ENCODE data around the gene GNPDA2.
"Not testable (repeated sequence)": the region's sequence is repeated elsewhere in the genome, so short reads cannot be mapped to it uniquely, and the experiment has no call there.

GNPDA2 gene

DNA sequence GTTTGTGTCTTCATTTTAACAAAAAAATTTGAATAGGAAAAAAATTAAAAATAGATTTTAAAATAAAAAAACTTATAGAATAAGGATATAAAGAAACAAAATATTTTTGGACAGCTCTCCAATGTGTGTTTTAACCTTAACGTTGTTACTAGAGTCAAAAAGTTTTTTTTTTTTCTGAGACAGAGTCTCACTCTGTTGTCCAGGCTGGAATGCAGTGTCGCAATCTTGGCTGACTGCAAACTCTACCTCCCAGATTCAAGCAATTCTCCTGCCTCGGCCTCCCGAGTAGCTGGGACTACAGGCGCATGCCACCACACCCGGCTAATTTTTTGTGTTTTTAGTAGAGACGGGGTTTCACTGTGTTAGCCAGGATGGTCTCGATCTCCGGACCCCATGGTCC is 2.3 kb upstream of the GNPDA2 start:
- H3K27ac ChIP-seq (ENCODE audit: low read depth, low read length); H3K36me3 ChIP-seq (ENCODE audit: insufficient read depth, low read length); H3K4me1 ChIP-seq (ENCODE audit: insufficient read depth, low read length); H3K27me3 ChIP-seq (ENCODE audit: control insufficient read depth in 1 of 2, insufficient read depth in 2 of 2, low read length in 2 of 2); H3K4me3 ChIP-seq (ENCODE audit: low read depth in 1 of 2, low read length in 2 of 2); H3K9ac ChIP-seq (ENCODE audit: low read length); H3K9me3 ChIP-seq (ENCODE audit: low read length): not testable (repeated sequence)

DNA sequence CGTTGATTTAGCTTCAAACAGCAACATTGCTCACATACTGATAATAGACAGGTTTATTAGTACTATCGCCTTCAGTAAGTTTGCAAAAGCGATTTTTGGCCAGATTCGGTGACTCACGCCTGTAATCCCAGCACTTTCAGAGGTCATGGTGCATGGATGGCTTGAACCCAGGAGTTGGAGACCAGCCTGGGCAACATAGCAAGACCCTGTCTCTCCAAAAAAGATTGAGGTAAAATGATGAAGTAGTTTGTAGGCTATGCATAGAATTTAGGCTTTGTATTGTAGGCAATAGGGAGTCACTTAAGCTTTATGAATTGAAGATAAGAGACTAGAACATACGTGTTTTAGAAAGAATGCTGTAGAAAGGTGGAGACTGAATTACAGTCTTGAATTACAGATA is 1.1 kb upstream of the GNPDA2 start:
- Histone ChIP-seq H3K27ac (ENCODE audit: low read depth, low read length) (no peak overlapping the region), H3K9ac (ENCODE audit: low read length) (no peak overlapping the region), H3K9me3 (ENCODE audit: low read length) (no peaks in the 10 kb centered on the region), H3K4me3 (ENCODE audit: low read depth in 1 of 2, low read length in 2 of 2) (no peak overlapping the region), H3K4me1 (ENCODE audit: insufficient read depth, low read length) (peaks cover 8% of the 10 kb centered on the region), H3K27me3 (ENCODE audit: control insufficient read depth in 1 of 2, insufficient read depth in 2 of 2, low read length in 2 of 2) (no peaks in the 10 kb centered on the region), H3K36me3 (ENCODE audit: insufficient read depth, low read length) (no peaks in the 10 kb centered on the region)

DNA sequence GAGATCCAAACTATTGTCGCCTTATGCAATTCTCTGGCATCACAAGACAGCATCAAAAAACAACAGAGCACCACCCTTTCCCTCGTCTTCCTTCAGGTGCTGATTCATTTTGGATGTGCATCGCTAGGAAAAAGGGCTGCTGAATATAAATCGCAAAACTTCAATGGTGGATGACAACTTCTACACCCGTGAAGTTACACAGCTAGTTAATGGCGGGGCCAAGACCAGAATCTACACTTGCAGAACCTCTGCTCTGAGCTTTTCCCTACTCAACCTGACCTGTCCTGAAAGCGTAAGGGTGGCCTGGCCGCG is 674 bp downstream of the GNPDA2 start:
- H3K9ac ChIP-seq (ENCODE audit: low read length) = peak overlapping the region; percentile 82
- H3K27ac ChIP-seq (ENCODE audit: low read depth, low read length) = peak overlapping the region; percentile 93
- no peaks in the 10 kb centered on the region for H3K27me3 ChIP-seq (ENCODE audit: control insufficient read depth in 1 of 2, insufficient read depth in 2 of 2, low read length in 2 of 2)
- peaks cover 11% of the 10 kb centered on the region for H3K4me1 ChIP-seq (ENCODE audit: insufficient read depth, low read length)
- peak overlapping the region; percentile 84 to 90 for H3K4me3 ChIP-seq (ENCODE audit: low read depth in 1 of 2, low read length in 2 of 2)
- H3K36me3 ChIP-seq (ENCODE audit: insufficient read depth, low read length) = no peaks in the 10 kb centered on the region
- H3K9me3 ChIP-seq (ENCODE audit: low read length) = no peaks in the 10 kb centered on the region

DNA sequence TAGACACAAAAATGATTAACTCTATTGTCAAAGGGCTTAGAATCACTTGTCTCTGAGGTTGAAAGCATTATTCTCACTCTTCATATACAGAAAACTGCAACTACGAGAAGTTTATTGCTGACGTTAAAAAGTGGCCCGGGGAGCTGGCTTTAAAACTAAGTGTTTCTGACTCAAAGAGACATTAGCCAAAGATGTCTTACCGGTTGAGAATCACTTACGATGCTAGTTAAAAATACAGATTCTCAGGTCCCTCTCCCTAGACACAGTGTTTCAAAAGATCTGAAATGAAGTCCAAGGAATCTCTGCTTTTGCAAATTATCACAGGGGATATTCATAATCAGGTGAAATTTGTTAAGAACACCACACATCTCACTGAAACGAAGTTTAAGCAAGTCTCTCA is 1.2 kb downstream of the GNPDA2 start:
- H3K27me3 ChIP-seq (ENCODE audit: control insufficient read depth in 1 of 2, insufficient read depth in 2 of 2, low read length in 2 of 2) = no peaks in the 10 kb centered on the region
- H3K27ac ChIP-seq (ENCODE audit: low read depth, low read length) = no peak overlapping the region
- no peaks in the 10 kb centered on the region for H3K36me3 ChIP-seq (ENCODE audit: insufficient read depth, low read length)
- H3K9me3 ChIP-seq (ENCODE audit: low read length) = no peaks in the 10 kb centered on the region
- peaks cover 11% of the 10 kb centered on the region for H3K4me1 ChIP-seq (ENCODE audit: insufficient read depth, low read length)
- peak overlapping the region; percentile 82 for H3K9ac ChIP-seq (ENCODE audit: low read length)
- H3K4me3 ChIP-seq (ENCODE audit: low read depth in 1 of 2, low read length in 2 of 2) = peak overlapping the region; percentile 84 to 90

DNA sequence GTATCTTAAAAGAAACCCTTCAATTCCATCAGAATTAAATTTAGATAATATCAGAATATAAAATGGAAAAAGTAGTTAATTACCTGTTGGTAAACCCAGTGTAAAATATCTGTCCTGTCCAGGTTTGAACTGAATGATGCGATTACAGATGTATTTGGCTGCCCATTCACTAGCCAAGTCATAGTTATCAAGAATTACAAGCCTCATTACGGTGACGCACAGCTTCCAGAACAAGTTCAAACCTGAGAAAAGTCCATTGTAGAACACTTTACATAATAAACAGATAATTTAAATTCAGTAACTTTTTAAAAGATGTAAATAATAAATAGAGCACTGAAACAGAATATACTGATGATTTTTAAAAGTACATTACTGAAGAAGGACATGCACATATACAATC is 4.4 kb downstream of the GNPDA2 start:
- no peak overlapping the region for H3K9ac ChIP-seq (ENCODE audit: low read length)
- H3K9me3 ChIP-seq (ENCODE audit: low read length) = no peaks in the 10 kb centered on the region
- H3K4me1 ChIP-seq (ENCODE audit: insufficient read depth, low read length) = peaks cover 6% of the 10 kb centered on the region
- H3K27me3 ChIP-seq (ENCODE audit: control insufficient read depth in 1 of 2, insufficient read depth in 2 of 2, low read length in 2 of 2) = no peaks in the 10 kb centered on the region
- H3K36me3 ChIP-seq (ENCODE audit: insufficient read depth, low read length) = no peaks in the 10 kb centered on the region
- H3K4me3 ChIP-seq (ENCODE audit: low read depth in 1 of 2, low read length in 2 of 2) = no peak overlapping the region
- no peak overlapping the region for H3K27ac ChIP-seq (ENCODE audit: low read depth, low read length)

DNA sequence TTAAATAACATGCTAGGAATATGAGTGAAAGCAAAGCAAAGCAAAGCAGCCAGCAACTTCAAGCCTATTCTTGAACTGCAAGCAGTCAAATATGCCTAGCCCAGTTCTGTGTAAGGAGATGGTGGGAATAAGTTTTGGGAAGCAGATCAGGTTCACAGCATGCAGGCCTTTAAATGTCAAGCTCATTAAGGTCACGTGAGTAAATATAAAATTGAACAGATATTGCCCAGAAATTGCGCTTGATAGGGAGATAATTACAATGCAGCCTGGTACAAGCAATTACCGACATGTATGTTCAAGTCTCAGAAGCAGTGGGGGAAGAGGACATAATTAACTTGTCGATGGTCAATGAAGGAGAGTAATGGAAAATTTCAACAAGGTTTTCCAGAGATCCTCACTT is 6.0 kb downstream of the GNPDA2 start:
- Histone ChIP-seq H3K9ac (ENCODE audit: low read length) (no peak overlapping the region), H3K4me3 (ENCODE audit: low read depth in 1 of 2, low read length in 2 of 2) (no peak overlapping the region), H3K36me3 (ENCODE audit: insufficient read depth, low read length) (no peaks in the 10 kb centered on the region), H3K27ac (ENCODE audit: low read depth, low read length) (no peak overlapping the region), H3K9me3 (ENCODE audit: low read length) (no peaks in the 10 kb centered on the region), H3K4me1 (ENCODE audit: insufficient read depth, low read length) (peaks cover 3% of the 10 kb centered on the region), H3K27me3 (ENCODE audit: control insufficient read depth in 1 of 2, insufficient read depth in 2 of 2, low read length in 2 of 2) (no peaks in the 10 kb centered on the region)

DNA sequence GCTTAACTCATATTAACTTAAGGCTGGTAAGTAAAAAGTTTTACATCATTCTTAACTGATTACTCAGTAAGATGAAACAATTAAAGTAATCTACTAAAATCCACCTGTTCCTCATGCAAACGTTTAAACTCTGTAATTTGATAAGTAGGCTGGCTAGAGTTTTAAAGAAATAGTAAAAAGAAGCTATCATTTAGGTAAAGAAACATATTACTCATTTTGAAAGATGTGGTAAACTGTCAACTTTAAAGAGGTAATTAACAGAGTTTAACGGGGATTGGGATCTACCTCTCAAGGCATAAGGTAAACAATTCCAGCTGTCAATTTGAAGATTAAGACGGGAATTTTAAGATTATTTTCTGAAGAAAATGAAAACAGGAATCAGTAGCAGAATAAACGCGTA is 9.8 kb downstream of the GNPDA2 start:
- no peak overlapping the region for H3K9ac ChIP-seq (ENCODE audit: low read length)
- no peaks in the 10 kb centered on the region for H3K27me3 ChIP-seq (ENCODE audit: control insufficient read depth in 1 of 2, insufficient read depth in 2 of 2, low read length in 2 of 2)
- peaks cover 4% of the 10 kb centered on the region for H3K36me3 ChIP-seq (ENCODE audit: insufficient read depth, low read length)
- H3K4me3 ChIP-seq (ENCODE audit: low read depth in 1 of 2, low read length in 2 of 2) = no peak overlapping the region
- no peak overlapping the region for H3K27ac ChIP-seq (ENCODE audit: low read depth, low read length)
- H3K4me1 ChIP-seq (ENCODE audit: insufficient read depth, low read length) = peaks cover 11% of the 10 kb centered on the region
- H3K9me3 ChIP-seq (ENCODE audit: low read length) = no peaks in the 10 kb centered on the region

DNA sequence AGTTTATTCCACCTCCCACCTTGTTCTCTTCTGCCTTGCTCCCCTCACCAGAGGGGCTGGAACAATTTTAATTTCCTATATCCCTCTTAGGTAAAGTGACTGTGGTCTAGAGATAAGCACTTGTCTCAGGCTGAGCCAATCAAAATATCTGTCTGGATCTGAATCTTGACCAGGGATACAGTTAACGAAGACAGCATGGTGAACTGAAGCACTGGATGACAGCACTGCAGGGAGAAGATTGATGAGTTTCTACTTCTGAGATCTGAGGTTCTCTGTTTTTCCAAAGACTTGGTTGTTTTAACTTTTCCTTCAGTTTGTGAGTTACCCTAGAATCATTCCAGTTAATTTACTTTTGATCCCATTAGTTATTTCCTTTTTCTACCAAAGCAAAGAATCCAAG is 13.2 kb downstream of the GNPDA2 start:
- no peaks in the 10 kb centered on the region for H3K27me3 ChIP-seq (ENCODE audit: control insufficient read depth in 1 of 2, insufficient read depth in 2 of 2, low read length in 2 of 2)
- peaks cover 8% of the 10 kb centered on the region for H3K4me1 ChIP-seq (ENCODE audit: insufficient read depth, low read length)
- no peak overlapping the region for H3K9ac ChIP-seq (ENCODE audit: low read length)
- H3K9me3 ChIP-seq (ENCODE audit: low read length) = no peaks in the 10 kb centered on the region
- no peak overlapping the region for H3K27ac ChIP-seq (ENCODE audit: low read depth, low read length)
- H3K4me3 ChIP-seq (ENCODE audit: low read depth in 1 of 2, low read length in 2 of 2) = no peak overlapping the region
- H3K36me3 ChIP-seq (ENCODE audit: insufficient read depth, low read length) = peaks cover 4% of the 10 kb centered on the region

DNA sequence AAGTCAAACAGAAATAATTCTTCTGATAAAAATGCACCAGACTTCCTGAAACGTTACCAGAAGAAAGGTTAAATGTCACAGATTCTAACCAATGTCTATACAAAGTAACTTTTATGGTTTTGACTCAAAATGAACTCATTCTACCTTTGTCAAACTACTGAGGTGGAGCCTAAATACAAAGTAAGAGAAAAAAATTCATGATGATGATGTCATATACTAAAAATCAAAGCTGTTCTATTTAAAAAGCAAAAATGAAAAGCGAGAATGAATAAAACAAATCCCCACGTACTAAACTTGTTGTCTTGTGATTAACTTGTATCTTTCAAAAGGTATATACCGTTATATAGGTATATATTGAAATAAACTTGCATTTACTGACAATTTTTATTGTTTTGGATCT is 21.7 kb downstream of the GNPDA2 start:
- Histone ChIP-seq H3K27ac (ENCODE audit: low read depth, low read length) (no peak overlapping the region), H3K4me1 (ENCODE audit: insufficient read depth, low read length) (no peaks in the 10 kb centered on the region), H3K9me3 (ENCODE audit: low read length) (no peaks in the 10 kb centered on the region), H3K9ac (ENCODE audit: low read length) (no peak overlapping the region), H3K27me3 (ENCODE audit: control insufficient read depth in 1 of 2, insufficient read depth in 2 of 2, low read length in 2 of 2) (no peaks in the 10 kb centered on the region), H3K4me3 (ENCODE audit: low read depth in 1 of 2, low read length in 2 of 2) (no peak overlapping the region), H3K36me3 (ENCODE audit: insufficient read depth, low read length) (peaks cover 32% of the 10 kb centered on the region)

DNA sequence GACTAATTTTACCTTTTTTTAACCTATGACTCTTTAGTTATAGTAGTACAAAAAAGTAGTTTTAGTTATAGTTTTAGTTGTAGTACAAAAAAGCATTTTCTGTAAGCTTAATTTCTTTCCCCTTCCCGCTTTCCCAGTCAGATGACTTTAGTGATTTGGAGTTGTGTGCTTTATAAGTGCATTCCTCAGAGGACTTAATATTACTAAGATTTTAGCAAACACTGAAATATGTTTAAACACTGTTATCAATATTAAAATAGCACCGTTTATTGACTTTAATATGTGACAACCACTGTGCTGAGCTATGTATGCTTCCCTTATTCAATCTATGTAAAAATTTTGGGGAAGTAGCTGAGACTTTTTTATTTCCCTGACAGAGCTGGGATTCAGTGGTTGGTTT is 25.3 kb downstream of the GNPDA2 start:
- H3K27me3 ChIP-seq (ENCODE audit: control insufficient read depth in 1 of 2, insufficient read depth in 2 of 2, low read length in 2 of 2) = no peaks in the 10 kb centered on the region
- no peak overlapping the region for H3K4me3 ChIP-seq (ENCODE audit: low read depth in 1 of 2, low read length in 2 of 2)
- H3K36me3 ChIP-seq (ENCODE audit: insufficient read depth, low read length) = peaks cover 53% of the 10 kb centered on the region
- no peaks in the 10 kb centered on the region for H3K9me3 ChIP-seq (ENCODE audit: low read length)
- no peak overlapping the region for H3K9ac ChIP-seq (ENCODE audit: low read length)
- no peak overlapping the region for H3K27ac ChIP-seq (ENCODE audit: low read depth, low read length)
- H3K4me1 ChIP-seq (ENCODE audit: insufficient read depth, low read length) = no peaks in the 10 kb centered on the region

DNA sequence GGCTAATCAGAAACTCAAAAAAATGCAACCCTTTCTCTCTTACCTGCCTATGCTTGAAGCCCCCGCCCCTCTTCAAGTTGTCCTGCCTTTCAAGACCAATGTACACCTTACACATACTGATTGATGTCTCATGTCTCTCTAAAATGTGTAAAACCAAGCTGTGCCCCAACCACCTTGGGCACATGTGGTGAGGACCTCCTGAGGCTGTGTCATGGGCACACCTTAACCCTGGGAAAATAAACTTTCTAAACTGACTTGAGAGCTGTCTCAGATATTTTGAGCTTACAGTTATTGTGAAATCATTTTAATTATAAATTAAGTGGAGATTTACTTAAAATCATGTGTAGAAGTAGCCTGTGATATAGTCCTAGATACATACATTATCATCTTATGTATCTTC is 25.9 kb downstream of the GNPDA2 start:
- Histone ChIP-seq H3K27me3 (ENCODE audit: control insufficient read depth in 1 of 2, insufficient read depth in 2 of 2, low read length in 2 of 2) (no peaks in the 10 kb centered on the region), H3K36me3 (ENCODE audit: insufficient read depth, low read length) (peaks cover 59% of the 10 kb centered on the region), H3K27ac (ENCODE audit: low read depth, low read length) (no peak overlapping the region), H3K9me3 (ENCODE audit: low read length) (no peaks in the 10 kb centered on the region), H3K9ac (ENCODE audit: low read length) (no peak overlapping the region), H3K4me1 (ENCODE audit: insufficient read depth, low read length) (no peaks in the 10 kb centered on the region), H3K4me3 (ENCODE audit: low read depth in 1 of 2, low read length in 2 of 2) (no peak overlapping the region)

DNA sequence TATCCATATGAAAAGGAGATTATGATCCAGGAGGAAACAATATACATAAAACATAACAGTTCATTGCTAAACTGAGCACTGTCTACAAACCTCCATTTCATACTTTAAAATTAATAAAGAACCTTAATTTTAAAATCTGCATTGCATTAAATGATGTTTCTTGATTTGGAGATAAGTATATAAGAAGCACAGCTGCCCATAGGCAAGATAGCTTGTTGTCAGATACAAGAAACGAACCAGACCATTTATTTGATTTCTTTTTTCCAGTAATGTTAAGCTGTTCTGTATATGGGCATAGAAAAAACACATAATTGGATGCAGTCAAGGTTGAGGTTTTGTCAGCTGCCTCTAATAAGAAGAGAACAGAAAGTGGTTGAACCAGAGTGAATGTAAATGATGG is 41.7 kb downstream of the GNPDA2 start:
- H3K27ac ChIP-seq (ENCODE audit: low read depth, low read length) = no peak overlapping the region
- H3K9me3 ChIP-seq (ENCODE audit: low read length) = no peaks in the 10 kb centered on the region
- H3K4me1 ChIP-seq (ENCODE audit: insufficient read depth, low read length) = no peaks in the 10 kb centered on the region
- H3K4me3 ChIP-seq (ENCODE audit: low read depth in 1 of 2, low read length in 2 of 2) = no peak overlapping the region
- H3K27me3 ChIP-seq (ENCODE audit: control insufficient read depth in 1 of 2, insufficient read depth in 2 of 2, low read length in 2 of 2) = no peaks in the 10 kb centered on the region
- H3K36me3 ChIP-seq (ENCODE audit: insufficient read depth, low read length) = peaks cover 37% of the 10 kb centered on the region
- H3K9ac ChIP-seq (ENCODE audit: low read length) = no peak overlapping the region

Measured in muscle layer of colon (tissue), 2 donors.